Measurements from ENCODE around the gene DNAJC4. TPM values are rescaled to one million over a fixed set of nuclear protein-coding genes. Genes with fewer than 3 reads are reported as not detected.

The DNAJC4 gene
- total RNA-seq, 2 experiments from 2014 or later = 14.1 to 42.4 TPM

GRCh38 chr11:64181506-64182411 lies 48.6 kb upstream of the DNAJC4 start:
- no peak for TF ChIP-seq EZH2phosphoT487 (IDR thresholded peaks at IDR 0.05; ENCODE audit: borderline replicate concordance, low read depth, low read length)
- TF ChIP-seq, protein P1, sequence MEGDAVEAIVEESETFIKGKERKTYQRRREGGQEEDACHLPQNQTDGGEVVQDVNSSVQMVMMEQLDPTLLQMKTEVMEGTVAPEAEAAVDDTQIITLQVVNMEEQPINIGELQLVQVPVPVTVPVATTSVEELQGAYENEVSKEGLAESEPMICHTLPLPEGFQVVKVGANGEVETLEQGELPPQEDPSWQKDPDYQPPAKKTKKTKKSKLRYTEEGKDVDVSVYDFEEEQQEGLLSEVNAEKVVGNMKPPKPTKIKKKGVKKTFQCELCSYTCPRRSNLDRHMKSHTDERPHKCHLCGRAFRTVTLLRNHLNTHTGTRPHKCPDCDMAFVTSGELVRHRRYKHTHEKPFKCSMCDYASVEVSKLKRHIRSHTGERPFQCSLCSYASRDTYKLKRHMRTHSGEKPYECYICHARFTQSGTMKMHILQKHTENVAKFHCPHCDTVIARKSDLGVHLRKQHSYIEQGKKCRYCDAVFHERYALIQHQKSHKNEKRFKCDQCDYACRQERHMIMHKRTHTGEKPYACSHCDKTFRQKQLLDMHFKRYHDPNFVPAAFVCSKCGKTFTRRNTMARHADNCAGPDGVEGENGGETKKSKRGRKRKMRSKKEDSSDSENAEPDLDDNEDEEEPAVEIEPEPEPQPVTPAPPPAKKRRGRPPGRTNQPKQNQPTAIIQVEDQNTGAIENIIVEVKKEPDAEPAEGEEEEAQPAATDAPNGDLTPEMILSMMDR (conservative IDR thresholded peaks at IDR 0.05; ENCODE audit: low read length) = no peak
- BruUV-seq (replicated peaks) = no TSS peak
- intact Hi-C loops (cut with micrococcal nuclease; ENCODE audit: unreplicated experiment) = no loop called here
- Histone ChIP-seq H3K79me2 (ENCODE audit: insufficient read depth, low read depth, low read length) (peaks cover 22% of the 10 kb centered on the region), H3K36me3 (ENCODE audit: insufficient read depth, low read length) (0 out of 2 replicates have a peak, but pooled peaks cover 6% of the 10 kb centered on the region), H2AFZ (ENCODE audit: low read length) (peak overlapping the region; percentile 60), H3K4me2 (ENCODE audit: low read length) (peak overlapping the region; percentile 75), H3K9me3 (ENCODE audit: low read length) (no peaks in the 10 kb centered on the region), H3K4me3 (ENCODE audit: low read depth, low read length, poor library complexity, severe bottlenecking) (peak overlapping the region; percentile 54), H3K27ac (ENCODE audit: low read depth, low read length, poor library complexity, severe bottlenecking) (peak overlapping the region; percentile 36), H3K4me1 (ENCODE audit: insufficient read depth, low read length, poor library complexity, severe bottlenecking) (peaks cover 46% of the 10 kb centered on the region), H4K20me1 (ENCODE audit: insufficient read depth, low read length) (no peaks in the 10 kb centered on the region), H3K9me2 (ENCODE audit: insufficient read depth, low read length) (no peaks in the 10 kb centered on the region)
- POLR2A ChIA-PET = interaction anchor here (0.7 to 2.0 kb wide), 4 partner anchors 23 to 1407 kb away, joined by 3 to 6 read pairs (median 6); partner anchors contain the start of genes FERMT3, PRDX5 and TRMT112
- CTCF ChIA-PET (ENCODE audit: unreplicated experiment) = no interaction called here
- DNase-seq (ENCODE audit: low spot score) = peak; percentile 78

GRCh38 chr11:64183890-64184289 lies 46.5 kb upstream of the DNAJC4 start:
- no peaks in the 10 kb centered on the region for H3K9me3 ChIP-seq (ENCODE audit: low read length)
- H3K4me3 ChIP-seq (ENCODE audit: low read depth, low read length, poor library complexity, severe bottlenecking) = peak overlapping the region; percentile 75
- POLR2A ChIA-PET = interaction anchor here (0.6 to 3.6 kb wide), 3 partner anchors 9 to 206 kb away, joined by 3 to 28 read pairs (median 3); partner anchors contain the start of gene FERMT3
- H3K79me2 ChIP-seq (ENCODE audit: insufficient read depth, low read depth, low read length) = peaks cover 22% of the 10 kb centered on the region
- no peaks in the 10 kb centered on the region for H3K9me2 ChIP-seq (ENCODE audit: insufficient read depth, low read length)
- BruUV-seq (replicated peaks) = no TSS peak
- H3K4me1 ChIP-seq (ENCODE audit: insufficient read depth, low read length, poor library complexity, severe bottlenecking) = peaks cover 34% of the 10 kb centered on the region
- TF ChIP-seq EZH2phosphoT487 (IDR thresholded peaks at IDR 0.05; ENCODE audit: borderline replicate concordance, low read depth, low read length) = no peak
- TF ChIP-seq, protein P1 (conservative IDR thresholded peaks at IDR 0.05; ENCODE audit: low read length) = no peak
- H3K36me3 ChIP-seq (ENCODE audit: insufficient read depth, low read length) = peaks cover 6% of the 10 kb centered on the region
- intact Hi-C loops (cut with micrococcal nuclease; ENCODE audit: unreplicated experiment) = loop anchor here (2.0 kb wide), 1 partner anchor 23 kb away; the partner anchor contains the start of gene FERMT3
- peak overlapping the region; percentile 85 for H3K4me2 ChIP-seq (ENCODE audit: low read length)
- no peak overlapping the region for H2AFZ ChIP-seq (ENCODE audit: low read length)
- CTCF ChIA-PET (ENCODE audit: unreplicated experiment) = no interaction called here
- no peak overlapping the region for H3K27ac ChIP-seq (ENCODE audit: low read depth, low read length, poor library complexity, severe bottlenecking)
- no peak for DNase-seq (ENCODE audit: low spot score)
- H4K20me1 ChIP-seq (ENCODE audit: insufficient read depth, low read length) = peaks cover 8% of the 10 kb centered on the region; the same call in 1 of the 2 replicates
